GM12878 (cell line): ENCODE measurements around the gene NPTX1. TPM values are rescaled to one million over a fixed set of nuclear protein-coding genes. Genes with fewer than 3 reads are reported as not detected.

Experiments used
- ATAC-seq: fragments of 200-7000 bp; cut with Tn5 transposase; 3 replicates; pipeline ENCODE4 v1.9.1; 2020; ENCODE audit warnings: mild to moderate bottlenecking, moderate library complexity
- BruUV-seq: library from RNA; stranded (reverse); fragments of 400-500 nt; replicated peaks from 2 replicates; lab custom pipeline; 2021; lab: Mats Ljungman, UMichigan
- CTCF ChIA-PET: fragments of 300-600 bp; sonication (Branson Sonifier 250); formaldehyde crosslinking; extraction: SDS; loops from one replicate; lab custom pipeline; 2021; ENCODE audit warnings: inconsistent platforms; lab: Yijun Ruan, JAX
- POLR2A ChIA-PET: fragments of 350-600 bp; formaldehyde crosslinking; extraction: SDS; loops from one replicate; lab custom pipeline; 2021; ENCODE audit warnings: inconsistent platforms; lab: Charles Lee
- RAD21 ChIA-PET: fragments of 300-600 bp; sonication (Branson Sonifier 250); formaldehyde crosslinking; loops from one replicate; lab custom pipeline; 2023; ENCODE audit warnings: antibody characterized with exemption; ENCODE audit not compliant: unreplicated experiment; lab: Charles Lee
- SMC1A ChIA-PET: fragments of 300-600 bp; sonication (Branson Sonifier 250); formaldehyde crosslinking; loops from one replicate; lab custom pipeline; 2023; ENCODE audit not compliant: unreplicated experiment, uncharacterized antibody; lab: Charles Lee
- DNase-seq: peaks from one replicate; pipeline ENCODE4 v3.0.0-alpha.2; 2011; ENCODE audit warnings: low read depth, low spot score
- FAIRE-seq: peaks from 3 replicates; lab custom pipeline; 2011; peaks lifted over from hg19 to GRCh38; lab: Jason Lieb, UNC
- H2AFZ ChIP-seq: 2 replicates; pipeline ENCODE4 v1.6.0; 2011; ENCODE audit warnings: low read depth, low read length, control low read depth; ENCODE audit not compliant: control insufficient read depth
- H3K27ac ChIP-seq: 2 replicates; pipeline ENCODE4 v1.5.1; 2011; ENCODE audit warnings: control low read depth; ENCODE audit not compliant: control insufficient read depth, insufficient read depth
- H3K27me3 ChIP-seq, 2 experiments: replicated peaks in 1 of 2; 2 replicates each; pipeline versions ENCODE4 v1.6.0 to v1.6.1; 2011; ENCODE audit warnings: low read length in 1 of 2; ENCODE audit not compliant: control insufficient read depth in 2 of 2, insufficient read depth in 2 of 2
- H3K36me3 ChIP-seq, 2 experiments: 2 replicates each; pipeline ENCODE4 v1.5.1; 2011; ENCODE audit warnings: low read length in 1 of 2; ENCODE audit not compliant: control insufficient read depth in 2 of 2, insufficient read depth in 2 of 2
- H3K4me1 ChIP-seq: 2 replicates; pipeline ENCODE4 v1.6.1; 2011; ENCODE audit warnings: mild to moderate bottlenecking, low read length, moderate library complexity, mixed read lengths; ENCODE audit not compliant: control insufficient read depth, insufficient read depth
- H3K4me2 ChIP-seq: 2 replicates; pipeline ENCODE4 v1.6.0; 2011; ENCODE audit warnings: control low read depth; ENCODE audit not compliant: control insufficient read depth, insufficient read depth
- H3K4me3 ChIP-seq: fragments of 200-600 bp; sonication (generic); 2 replicates; pipeline ENCODE4 v1.5.1; 2016
- H3K79me2 ChIP-seq: 2 replicates; pipeline ENCODE4 v1.6.0; 2011; ENCODE audit warnings: low read length; ENCODE audit not compliant: control insufficient read depth, insufficient read depth
- H3K9ac ChIP-seq: 2 replicates; pipeline ENCODE4 v1.8.0; 2011; ENCODE audit warnings: low read length, control low read depth, mixed read lengths; ENCODE audit not compliant: control insufficient read depth, insufficient read depth
- H3K9me3 ChIP-seq: replicated peaks from 3 replicates; pipeline ENCODE4 v1.5.1; 2011; ENCODE audit warnings: mild to moderate bottlenecking, low read length; ENCODE audit not compliant: control insufficient read depth, insufficient read depth
- H4K20me1 ChIP-seq: 2 replicates; pipeline ENCODE4 v1.6.0; 2011; ENCODE audit not compliant: control insufficient read depth, insufficient read depth
- BCL11A ChIP-seq: IDR thresholded peaks from 2 replicates; pipeline ENCODE4 v1.6.1; 2011; ENCODE audit warnings: low read depth, low read length
- EP300 ChIP-seq, 2 experiments: fragments of 150-350 bp in 1 of 2; IDR thresholded peaks; 2 replicates each; pipeline ENCODE4 v1.6.1; 2011 to 2012; ENCODE audit warnings: low read depth in 2 of 2, low read length in 2 of 2, borderline replicate concordance in 1 of 2, improper control_type of control experiment in 1 of 2, inconsistent platforms in 1 of 2; ENCODE audit not compliant: control insufficient read depth in 1 of 2
- EZH2 ChIP-seq: IDR thresholded peaks from 2 replicates; pipeline ENCODE4 v1.6.1; 2012; ENCODE audit warnings: low read depth, mild to moderate bottlenecking, control low read depth, inconsistent platforms, low read length, borderline replicate concordance; ENCODE audit not compliant: control insufficient read depth
- MEF2A ChIP-seq: IDR thresholded peaks from 2 replicates; pipeline ENCODE4 v1.6.1; 2011; ENCODE audit warnings: low read depth, mild to moderate bottlenecking, low read length, moderate library complexity; ENCODE audit not compliant: insufficient read depth
- MTA2 ChIP-seq: fragments of 450-650 bp; IDR thresholded peaks from 2 replicates; pipeline ENCODE4 v1.6.1; 2016; ENCODE audit warnings: low read depth, mild to moderate bottlenecking, moderate library complexity
- RFX5 ChIP-seq: IDR thresholded peaks from 2 replicates; pipeline ENCODE4 v1.6.1; 2011; ENCODE audit warnings: low read depth, low read length, improper control_type of control experiment
- SIX5 ChIP-seq: IDR thresholded peaks from 2 replicates; pipeline ENCODE4 v1.6.1; 2011; ENCODE audit warnings: mild to moderate bottlenecking, low read depth, low read length, moderate library complexity; ENCODE audit not compliant: severe bottlenecking
- SMAD5 ChIP-seq: IDR thresholded peaks from 2 replicates; pipeline ENCODE4 v1.6.1; 2016; ENCODE audit warnings: antibody characterized with exemption, low read depth
- SUZ12 ChIP-seq: fragments of 200-600 bp; sonication (generic); IDR thresholded peaks from one replicate; pipeline ENCODE4 v1.6.1; 2018; ENCODE audit warnings: antibody characterized with exemption, mild to moderate bottlenecking; ENCODE audit not compliant: unreplicated experiment
- TCF12 ChIP-seq: IDR thresholded peaks from 2 replicates; pipeline ENCODE4 v1.6.1; 2011; ENCODE audit warnings: low read depth, mild to moderate bottlenecking, low read length
- YY1 ChIP-seq: IDR thresholded peaks from 2 replicates; pipeline ENCODE4 v1.6.1; 2011; ENCODE audit warnings: low read depth, mild to moderate bottlenecking, low read length
- ZNF217 ChIP-seq: fragments of 450-650 bp; IDR thresholded peaks from 2 replicates; pipeline ENCODE4 v1.6.1; 2017; ENCODE audit warnings: antibody characterized with exemption, mild to moderate bottlenecking
- ZNF687 ChIP-seq: fragments of 450-650 bp; IDR thresholded peaks from 2 replicates; pipeline ENCODE4 v1.6.1; 2017; ENCODE audit warnings: mild to moderate bottlenecking, moderate library complexity
- ZZZ3 ChIP-seq: IDR thresholded peaks from 2 replicates; pipeline ENCODE4 v1.6.1; 2011; ENCODE audit warnings: low read depth; ENCODE audit not compliant: control insufficient read depth, insufficient read length
- WGBS: methylation state at CpG from one replicate; pipeline ENCODE4 v1.1.6; 2016; ENCODE audit warnings: low lambda C conversion rate; ENCODE audit not compliant: insufficient replicate concordance, insufficient coverage; ENCODE audit errors: missing lambda C conversion rate; 5-methylcytosine and 5-hydroxymethylcytosine counted together
- in situ Hi-C: fragments of 300-500 bp; cut with MboI; formaldehyde crosslinking; loops from 9 replicates; pipeline ENCODE4 v1.14.3; 2018; ENCODE audit warnings: mixed read lengths
- intact Hi-C: fragments of 100-400 bp; cut with micrococcal nuclease; formaldehyde crosslinking; loops from one replicate; pipeline ENCODE4 v1.14.2; 2022; ENCODE audit not compliant: unreplicated experiment
- polyA plus RNA-seq, 11 experiments: library from polyadenylated mRNA; depleted of rRNA in 4 of 11; unstranded in 6 of 11; stranded (reverse) in 5 of 11; fragments of >200 nt; fragmentation: Nextera tagmentation in 4 of 11; fragmentation: Illumina TruSeq in 1 of 11; extraction: Ambion mirVana in 4 of 11; extraction: Trizol in 1 of 11; gene quantifications; 1 replicate in 1 of 11; 2 replicates in 10 of 11; pipeline versions ENCODE4 v1.2.1 to v1.2.3, GENCODE V29; 2011 to 2016; ENCODE audit warnings: inconsistent platforms in 2 of 11, missing spikeins in 2 of 11, low read depth in 1 of 11
- total RNA-seq, 4 experiments: library from RNA; depleted of rRNA in 3 of 4; stranded (reverse); fragments of >200 nt in 3 of 4; fragmentation: Illumina TruSeq in 1 of 4; extraction: Trizol in 1 of 4; gene quantifications; 2 replicates each; pipeline versions ENCODE4 v1.2.1 to v1.2.3, GENCODE V29; 2013 to 2021

NPTX1 gene
- total and polyA plus RNA-seq, 10 of the 15 experiments (the other 5 are each of a cell fraction or from before 2014, with no cell fraction given): not detected

- TF ChIP-seq EP300 (IDR thresholded peaks at IDR 0.05; ENCODE audit: borderline replicate concordance in 1 of 2, control insufficient read depth in 1 of 2, low read depth in 2 of 2, low read length in 2 of 2) (no peak), BCL11A (no peak), MTA2 (no peak)
Observed at GRCh38 chr17:80445007-80445725, 31.2 kb downstream of the NPTX1 start (continued).

GRCh38 chr17:80444644-80444979 is 31.8 kb downstream of the NPTX1 start:
- Histone ChIP-seq H3K79me2 (no peaks in the 10 kb centered on the region), H3K9me3 (no peaks in the 10 kb centered on the region), H2AFZ (no peak overlapping the region), H3K36me3 (no peaks in the 10 kb centered on the region), H3K27me3 (no peaks in the 10 kb centered on the region; a peak in 1 of 4 replicates), H4K20me1 (no peaks in the 10 kb centered on the region), H3K4me2 (no peak overlapping the region), H3K4me1 (no peaks in the 10 kb centered on the region), H3K4me3 (no peak overlapping the region), H3K9ac (no peak overlapping the region), H3K27ac (no peak overlapping the region)
- intact Hi-C loops: no loop called here
- ChIA-PET SMC1A (no interaction called here), CTCF (no interaction called here), POLR2A (no interaction called here), RAD21 (no interaction called here)
- FAIRE-seq: no peak
- no peak for ATAC-seq
- 0% methylated on average over 3 of the region's 6 CpGs for WGBS
- in situ Hi-C loops: no loop called here
- no peak for TF ChIP-seq ZNF217
- no peak for TF ChIP-seq ZNF687
- no peak for TF ChIP-seq EZH2
- no peak for TF ChIP-seq TCF12
- no peak for TF ChIP-seq RFX5
- no peak for TF ChIP-seq MEF2A
- no peak for TF ChIP-seq YY1
- no peak for TF ChIP-seq SMAD5
- TF ChIP-seq ZZZ3: no peak
- no peak for TF ChIP-seq SUZ12
- TF ChIP-seq SIX5: no peak
- no peak for DNase-seq
- no TSS peak for BruUV-seq
